ENCODE results near the gene TGDS.
A peak's percentile ranks its signal among the peaks of the same experiment; 100 is the strongest.
"Not testable (repeated sequence)": the region's sequence is repeated elsewhere in the genome, so short reads cannot be mapped to it uniquely, and the experiment has no call there.

Gene TGDS

GRCh38 chr13:94549232-94550061 lies 46.5 kb downstream of the TGDS start:
- peak; percentile 92 for DNase-seq

- no peak for DNase-seq
Observed at GRCh38 chr13:94548821-94549231, 47.1 kb downstream of the TGDS start.

GRCh38 chr13:94548382-94548781 lies 47.6 kb downstream of the TGDS start:
- no peak for DNase-seq

GRCh38 chr13:94546061-94546839 lies 49.7 kb downstream of the TGDS start:
- no peak for DNase-seq

- no peak for DNase-seq
Observed at GRCh38 chr13:94544922-94545321, 51.0 kb downstream of the TGDS start.

- DNase-seq, result no peak
Observed at GRCh38 chr13:94542917-94543316, 53.0 kb downstream of the TGDS start.

GRCh38 chr13:94537740-94538630 lies 58.0 kb downstream of the TGDS start:
- DNase-seq, result no peak

GRCh38 chr13:94535775-94536174 lies 60.2 kb downstream of the TGDS start:
- no peak for DNase-seq

GRCh38 chr13:94535231-94535630 lies 60.7 kb downstream of the TGDS start:
- DNase-seq, result no peak

GRCh38 chr13:94534166-94534565 lies 61.8 kb downstream of the TGDS start:
- DNase-seq, result no peak

- DNase-seq, result not testable (repeated sequence)
Observed at GRCh38 chr13:94532278-94532677, 63.7 kb downstream of the TGDS start.

- DNase-seq, result not testable (repeated sequence)
Observed at GRCh38 chr13:94526956-94527355, 69.0 kb downstream of the TGDS start.

GRCh38 chr13:94525781-94526180 lies 70.2 kb downstream of the TGDS start:
- no peak for DNase-seq

GRCh38 chr13:94524407-94524806 lies 71.5 kb downstream of the TGDS start:
- DNase-seq, result no peak
